Smooth muscle cell (in vitro differentiated cells): ENCODE results near the gene APIP. TPM values are rescaled to one million over a fixed set of nuclear protein-coding genes. Genes with fewer than 3 reads are reported as not detected.

Experiments
- DNase-seq: peaks from one replicate; lab custom pipeline; 2025; ENCODE audit not compliant: unreplicated experiment; lab: John Stamatoyannopoulos, UW
- H2AFZ ChIP-seq: fragments of 200-600 bp; sonication (generic); 2 replicates; pipeline ENCODE4 v1.6.0; 2016; ENCODE audit warnings: antibody characterized with exemption, low read depth, mild to moderate bottlenecking
- H3F3A ChIP-seq: fragments of 200-600 bp; sonication (generic); 2 replicates; pipeline ENCODE4 v1.6.0; 2017; ENCODE audit warnings: antibody characterized with exemption, low read depth
- H3K27ac ChIP-seq: fragments of 200-600 bp; sonication (generic); 2 replicates; pipeline ENCODE4 v1.5.1; 2016; ENCODE audit warnings: low read depth, mild to moderate bottlenecking
- H3K27me3 ChIP-seq: fragments of 200-600 bp; sonication (generic); 2 replicates; pipeline ENCODE4 v1.6.1; 2016; ENCODE audit warnings: low read depth, mild to moderate bottlenecking
- H3K36me3 ChIP-seq: fragments of 200-600 bp; sonication (generic); 2 replicates; pipeline ENCODE4 v1.5.1; 2016; ENCODE audit warnings: low read depth
- H3K4me1 ChIP-seq: fragments of 200-600 bp; sonication (generic); 2 replicates; pipeline ENCODE4 v1.5.1; 2016; ENCODE audit warnings: low read depth
- H3K4me2 ChIP-seq: fragments of 200-600 bp; sonication (generic); 2 replicates; pipeline ENCODE4 v1.6.0; 2016; ENCODE audit warnings: mild to moderate bottlenecking
- H3K4me3 ChIP-seq: fragments of 200-600 bp; sonication (generic); 2 replicates; pipeline ENCODE4 v1.5.1; 2016; ENCODE audit warnings: mild to moderate bottlenecking
- H3K79me2 ChIP-seq: fragments of 200-600 bp; sonication (generic); 2 replicates; pipeline ENCODE4 v1.6.0; 2016; ENCODE audit warnings: low read depth, mild to moderate bottlenecking
- H3K9ac ChIP-seq: fragments of 200-600 bp; sonication (generic); 2 replicates; pipeline ENCODE4 v1.6.0; 2016; ENCODE audit warnings: low read depth
- H3K9me3 ChIP-seq: fragments of 200-600 bp; sonication (generic); replicated peaks from 2 replicates; pipeline ENCODE4 v1.5.1; 2016; ENCODE audit warnings: low read depth
- H4K20me1 ChIP-seq: fragments of 200-600 bp; sonication (generic); 2 replicates; pipeline ENCODE4 v1.6.0; 2016; ENCODE audit warnings: low read depth
- CTCF ChIP-seq: fragments of 200-600 bp; sonication (generic); IDR thresholded peaks from 2 replicates; pipeline ENCODE4 v1.5.1; 2017; ENCODE audit warnings: borderline replicate concordance, mild to moderate bottlenecking, antibody characterized with exemption; ENCODE audit not compliant: insufficient read depth, poor library complexity, severe bottlenecking
- WGBS: methylation state at CpG from one replicate; pipeline ENCODE4 v1.1.7; 2016; ENCODE audit warnings: low lambda C conversion rate; 5-methylcytosine and 5-hydroxymethylcytosine counted together
- polyA plus RNA-seq: library from polyadenylated mRNA; unstranded; fragments of >200 nt; fragmentation: Nextera tagmentation; extraction: Ambion mirVana; gene quantifications from 2 replicates; pipeline ENCODE4 v1.2.1, GENCODE V29; 2016
- total RNA-seq: library from RNA; depleted of rRNA; stranded (reverse); fragments of >200 nt; gene quantifications from 2 replicates; pipeline ENCODE4 v1.2.3, GENCODE V29; 2014

The APIP gene
- total and polyA plus RNA-seq, 2 experiments from 2014 or later = 12.8 to 24.9 TPM

DNA sequence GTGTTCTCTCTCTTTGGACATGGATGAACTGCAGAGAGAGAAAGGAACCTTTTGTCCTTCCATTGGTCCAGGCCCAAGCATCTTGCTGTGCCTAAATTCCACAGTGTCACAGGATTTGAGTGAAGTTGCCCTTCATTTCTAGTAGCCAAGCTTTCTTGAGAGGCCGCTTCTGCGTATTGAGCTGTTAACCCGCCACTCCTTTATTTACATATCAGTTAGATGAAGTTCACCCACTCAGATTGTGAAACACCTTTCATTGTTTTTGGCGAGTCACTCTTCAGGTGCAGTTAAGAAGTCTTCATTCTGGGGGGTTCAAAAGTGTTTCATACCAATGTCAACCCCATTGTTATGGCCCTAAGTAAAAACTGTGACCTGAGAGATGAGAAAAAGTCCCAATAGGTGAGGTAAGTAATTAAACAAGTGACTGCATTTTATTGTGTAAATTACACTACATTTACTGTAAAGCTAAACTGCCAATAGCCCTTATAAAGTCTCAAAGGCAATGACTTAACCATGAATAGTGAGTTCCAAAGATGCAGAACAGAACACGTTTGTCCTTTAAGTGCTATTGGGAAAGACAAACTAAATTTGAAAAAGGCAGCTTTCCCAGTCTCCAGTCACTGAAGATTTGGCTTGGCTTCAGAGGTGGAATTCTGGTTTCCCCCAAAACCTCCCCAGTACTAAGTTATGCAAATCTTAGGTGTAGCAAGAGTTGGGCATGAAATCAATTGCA lies 61.0 kb downstream of the APIP start:
- Histone ChIP-seq H3K4me2 (no peak overlapping the region), H3K4me1 (no peaks in the 10 kb centered on the region), H3K27me3 (no peaks in the 10 kb centered on the region), H4K20me1 (no peaks in the 10 kb centered on the region), H3F3A (no peaks in the 10 kb centered on the region), H2AFZ (no peak overlapping the region), H3K9ac (no peak overlapping the region), H3K27ac (no peak overlapping the region), H3K9me3 (no peaks in the 10 kb centered on the region), H3K79me2 (no peaks in the 10 kb centered on the region), H3K4me3 (no peak overlapping the region), H3K36me3 (no peaks in the 10 kb centered on the region)
- TF ChIP-seq CTCF = no peak
- 91% methylated on average over 5 of the region's 5 CpGs for WGBS
- DNase-seq = no peak

- H3K27me3 ChIP-seq = no peaks in the 10 kb centered on the region
- H2AFZ ChIP-seq = no peak overlapping the region
- no peaks in the 10 kb centered on the region for H3K36me3 ChIP-seq
- H3K9me3 ChIP-seq = no peaks in the 10 kb centered on the region
- no peak overlapping the region for H3K27ac ChIP-seq
- H3K9ac ChIP-seq = no peak overlapping the region
- no peaks in the 10 kb centered on the region for H3F3A ChIP-seq
- DNase-seq = no peak
- H3K4me3 ChIP-seq = no peak overlapping the region
- H3K4me1 ChIP-seq = no peaks in the 10 kb centered on the region
- H3K4me2 ChIP-seq = no peak overlapping the region
- H3K79me2 ChIP-seq = no peaks in the 10 kb centered on the region
- TF ChIP-seq CTCF = no peak
- no peaks in the 10 kb centered on the region for H4K20me1 ChIP-seq
Measured at GRCh38 chr11:34851916-34852315, 64.3 kb downstream of the APIP start.

- H2AFZ ChIP-seq = no peak overlapping the region
- H4K20me1 ChIP-seq = no peaks in the 10 kb centered on the region
- H3F3A ChIP-seq = no peaks in the 10 kb centered on the region
- H3K27me3 ChIP-seq = no peaks in the 10 kb centered on the region
- no peak for TF ChIP-seq CTCF
- H3K4me1 ChIP-seq = no peaks in the 10 kb centered on the region
- no peak for DNase-seq
- no peak overlapping the region for H3K27ac ChIP-seq
- no peak overlapping the region for H3K9ac ChIP-seq
- H3K9me3 ChIP-seq = no peaks in the 10 kb centered on the region
- 85% methylated on average over 4 of the region's 4 CpGs for WGBS
- H3K4me2 ChIP-seq = no peak overlapping the region
- no peaks in the 10 kb centered on the region for H3K36me3 ChIP-seq
- no peaks in the 10 kb centered on the region for H3K79me2 ChIP-seq
- no peak overlapping the region for H3K4me3 ChIP-seq
Measured at GRCh38 chr11:34850334-34850733, 65.8 kb downstream of the APIP start.

DNA sequence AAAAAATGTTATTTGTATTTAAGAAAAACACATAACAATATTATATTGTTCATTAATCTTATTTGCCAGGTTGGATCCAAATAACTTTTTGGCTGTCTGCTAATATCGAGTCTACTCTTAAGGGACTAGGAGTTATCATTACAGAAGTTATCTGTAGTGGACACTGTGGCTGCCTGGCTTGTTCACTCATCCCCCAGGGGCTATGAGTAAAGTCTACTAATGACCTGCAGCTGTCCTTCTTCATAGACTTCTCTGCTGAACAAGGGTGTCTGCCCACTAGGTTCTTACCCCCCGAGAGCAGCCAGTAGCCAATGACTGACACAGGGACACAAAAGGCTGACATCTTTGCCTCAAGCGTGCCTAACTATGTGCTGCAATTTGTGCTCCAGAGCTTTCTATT lies 69.7 kb downstream of the APIP start:
- Histone ChIP-seq H3K27me3 (no peaks in the 10 kb centered on the region), H3K4me3 (no peak overlapping the region), H3K9ac (no peak overlapping the region), H2AFZ (no peak overlapping the region), H3K79me2 (no peaks in the 10 kb centered on the region), H3K4me1 (no peaks in the 10 kb centered on the region), H4K20me1 (no peaks in the 10 kb centered on the region), H3F3A (no peaks in the 10 kb centered on the region), H3K27ac (no peak overlapping the region), H3K4me2 (no peak overlapping the region), H3K36me3 (no peaks in the 10 kb centered on the region), H3K9me3 (no peaks in the 10 kb centered on the region)
- 95% methylated on average over 3 of the region's 3 CpGs for WGBS
- no peak for DNase-seq
- TF ChIP-seq CTCF = no peak
